ENCODE data around the gene FAM120A. TPM values are rescaled to one million over a fixed set of nuclear protein-coding genes. Genes with fewer than 3 reads are reported as not detected.

Gene FAM120A
- total and polyA plus RNA-seq, 4 donors = 28.3 to 91.0 (median 50.3) TPM

GRCh38 chr9:93505541-93506132 is 54.2 kb downstream of the FAM120A start:
- 84% methylated on average over 4 of the region's 4 CpGs for WGBS
- no peak overlapping the region for H3K27ac ChIP-seq (ENCODE audit: low read depth in 1 of 2, low read length in 2 of 2)
- H3K4me3 ChIP-seq (ENCODE audit: low read depth in 1 of 3, low read length in 3 of 3) = no peak overlapping the region
- no peaks in the 10 kb centered on the region for H3K27me3 ChIP-seq (ENCODE audit: control insufficient read depth in 4 of 4, insufficient read depth in 4 of 4, low read length in 3 of 4)
- H3K36me3 ChIP-seq (ENCODE audit: control insufficient read depth in 4 of 4, insufficient read depth in 3 of 4, low read depth in 1 of 4, low read length in 3 of 4) = peaks cover 0 to 1% (median 0%) of the 10 kb centered on the region in 4 donors
- no peak for TF ChIP-seq FOXA2 (IDR thresholded peaks at IDR 0.05)
- no peak for TF ChIP-seq ZBTB33 (IDR thresholded peaks at IDR 0.05)
- no peak for TF ChIP-seq REST (IDR thresholded peaks at IDR 0.05)
- no peak for TF ChIP-seq SP1 (IDR thresholded peaks at IDR 0.05)
- TF ChIP-seq MAX (IDR thresholded peaks at IDR 0.05) = no peak
- no peak for TF ChIP-seq RAD21 (IDR thresholded peaks at IDR 0.05)
- TF ChIP-seq RXRA (IDR thresholded peaks at IDR 0.05) = no peak
- no peak for TF ChIP-seq HNF4A (conservative IDR thresholded peaks at IDR 0.05)
- TF ChIP-seq TAF1 (conservative IDR thresholded peaks at IDR 0.05) = no peak
- TF ChIP-seq EGR1 (IDR thresholded peaks at IDR 0.05; ENCODE audit: low read depth in 2 of 2) = no peak
- TF ChIP-seq GABPA (IDR thresholded peaks at IDR 0.05 in 1 of 2, conservative IDR thresholded peaks at IDR 0.05 in 1 of 2) = no peak
- no peak for TF ChIP-seq FOXA1 (IDR thresholded peaks at IDR 0.05)
- TF ChIP-seq ATF3 (IDR thresholded peaks at IDR 0.05) = no peak
- TF ChIP-seq NR2F2 (IDR thresholded peaks at IDR 0.05) = no peak
- no peak for TF ChIP-seq CTCF (IDR thresholded peaks at IDR 0.05; ENCODE audit: low read depth, low read length, missing input control)
- H3K9ac ChIP-seq (ENCODE audit: low read depth in 1 of 2, low read length in 2 of 2) = no peak overlapping the region
- H3K9me3 ChIP-seq (ENCODE audit: control insufficient read depth in 4 of 4, low read length in 3 of 4) = no peaks in the 10 kb centered on the region
- peaks cover 0 to 15% (median 2%) of the 10 kb centered on the region in 4 donors for H3K4me1 ChIP-seq (ENCODE audit: control insufficient read depth in 4 of 4, insufficient read depth in 4 of 4, low read length in 3 of 4)
- DNase-seq (ENCODE audit: low spot score) = no peak

- no peak for DNase-seq (ENCODE audit: low spot score)
- Histone ChIP-seq H3K36me3 (ENCODE audit: control insufficient read depth in 4 of 4, insufficient read depth in 3 of 4, low read depth in 1 of 4, low read length in 3 of 4) (peaks cover 0 to 1% (median 0%) of the 10 kb centered on the region in 4 donors), H3K27me3 (ENCODE audit: control insufficient read depth in 4 of 4, insufficient read depth in 4 of 4, low read length in 3 of 4) (no peaks in the 10 kb centered on the region), H3K9ac (ENCODE audit: low read depth in 1 of 2, low read length in 2 of 2) (no peak overlapping the region), H3K27ac (ENCODE audit: low read depth in 1 of 2, low read length in 2 of 2) (no peak overlapping the region), H3K4me3 (ENCODE audit: low read depth in 1 of 3, low read length in 3 of 3) (no peak overlapping the region), H3K9me3 (ENCODE audit: control insufficient read depth in 4 of 4, low read length in 3 of 4) (no peaks in the 10 kb centered on the region), H3K4me1 (ENCODE audit: control insufficient read depth in 4 of 4, insufficient read depth in 4 of 4, low read length in 3 of 4) (peaks cover 0 to 7% (median 0%) of the 10 kb centered on the region in 4 donors)
- TF ChIP-seq FOXA2 (IDR thresholded peaks at IDR 0.05) (no peak), CTCF (IDR thresholded peaks at IDR 0.05; ENCODE audit: low read depth, low read length, missing input control) (no peak), NR2F2 (IDR thresholded peaks at IDR 0.05) (no peak), TAF1 (conservative IDR thresholded peaks at IDR 0.05) (no peak), REST (IDR thresholded peaks at IDR 0.05) (no peak), RXRA (IDR thresholded peaks at IDR 0.05) (no peak)
- 95% methylated on average over 2 of the region's 2 CpGs for WGBS
Observed at GRCh38 chr9:93507768-93508167, 56.3 kb downstream of the FAM120A start.
